Measurements from ENCODE around the gene OSGIN1.
"Not testable (repeated sequence)": the region's sequence is repeated elsewhere in the genome, so short reads cannot be mapped to it uniquely, and the experiment has no call there.

OSGIN1 gene

DNA sequence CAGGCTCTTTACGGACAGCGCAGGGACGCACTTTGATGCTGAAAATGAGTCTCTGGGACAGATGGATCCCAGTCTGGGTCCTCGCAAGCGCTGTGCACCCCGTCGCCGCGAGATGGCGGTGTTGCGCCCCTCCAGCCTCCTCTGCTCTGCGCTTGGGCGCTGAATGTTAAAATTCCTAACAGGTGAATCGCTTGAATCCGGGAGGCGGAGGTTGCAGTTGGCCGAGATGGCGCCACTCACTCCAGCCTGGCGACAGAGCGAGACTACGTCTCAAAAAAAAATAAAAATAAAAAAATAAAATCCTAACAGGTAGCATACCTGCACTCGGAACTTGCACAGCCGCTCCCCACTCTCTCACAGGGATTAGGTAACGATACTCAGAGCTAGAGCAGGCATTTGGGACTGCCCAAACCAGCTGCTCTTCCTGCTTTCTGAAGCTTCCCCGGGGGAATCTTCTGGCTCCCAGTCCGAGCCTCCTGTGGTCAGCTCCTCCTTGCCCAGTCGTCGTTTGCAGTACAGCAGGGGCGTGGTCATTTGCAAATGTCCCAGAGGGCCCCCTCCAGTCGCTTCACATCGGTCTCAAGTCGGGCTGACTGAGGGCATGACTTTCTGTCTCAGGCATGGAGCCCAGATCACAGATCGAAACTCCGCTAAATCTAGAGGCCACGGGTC, 26.2 kb upstream of the OSGIN1 start:
- DNase-seq = peak; percentile 33 to 49

- DNase-seq = no peak
Observed at GRCh38 chr16:83928341-83929055, 24.5 kb upstream of the OSGIN1 start.

GRCh38 chr16:83929811-83930555, 23.1 kb upstream of the OSGIN1 start:
- DNase-seq = no peak

DNA sequence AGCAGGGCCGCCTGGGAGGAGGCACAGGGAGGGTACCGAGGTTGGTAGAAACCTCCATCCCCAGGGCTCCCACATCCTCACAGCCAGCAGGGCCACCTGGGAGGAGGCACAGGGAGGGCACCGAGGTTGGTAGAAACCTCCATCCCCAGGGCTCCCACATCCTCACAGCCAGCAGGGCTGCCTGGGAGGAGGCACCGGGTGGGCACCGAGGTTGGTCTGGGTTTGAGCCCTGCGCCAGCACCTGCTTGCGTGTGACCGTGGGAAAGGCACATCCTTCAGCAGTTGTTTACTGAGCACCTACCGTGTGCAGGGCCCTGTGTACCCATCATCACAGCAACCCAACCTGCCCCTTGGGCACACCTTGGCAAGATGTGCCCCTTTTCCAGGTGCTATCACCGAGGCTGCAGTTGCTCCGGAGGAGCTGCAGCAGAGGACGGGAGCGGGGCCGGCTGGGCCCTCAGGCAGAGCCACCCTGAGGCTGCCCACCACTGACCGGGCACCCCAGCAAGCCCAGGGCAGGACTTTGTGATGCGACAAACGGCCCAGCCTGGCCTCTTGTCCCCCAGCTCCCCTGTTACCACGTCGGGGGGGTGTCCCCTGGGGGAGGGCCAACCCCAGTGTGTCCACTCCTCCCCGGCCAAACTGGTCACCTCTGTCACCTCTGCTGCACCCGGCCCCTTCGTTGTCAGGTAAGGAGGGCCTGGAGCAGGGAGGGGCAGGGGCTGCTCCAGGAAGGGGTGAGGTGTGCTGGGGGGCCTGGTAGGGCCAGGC, 22.1 kb upstream of the OSGIN1 start:
- no peak for DNase-seq

DNA sequence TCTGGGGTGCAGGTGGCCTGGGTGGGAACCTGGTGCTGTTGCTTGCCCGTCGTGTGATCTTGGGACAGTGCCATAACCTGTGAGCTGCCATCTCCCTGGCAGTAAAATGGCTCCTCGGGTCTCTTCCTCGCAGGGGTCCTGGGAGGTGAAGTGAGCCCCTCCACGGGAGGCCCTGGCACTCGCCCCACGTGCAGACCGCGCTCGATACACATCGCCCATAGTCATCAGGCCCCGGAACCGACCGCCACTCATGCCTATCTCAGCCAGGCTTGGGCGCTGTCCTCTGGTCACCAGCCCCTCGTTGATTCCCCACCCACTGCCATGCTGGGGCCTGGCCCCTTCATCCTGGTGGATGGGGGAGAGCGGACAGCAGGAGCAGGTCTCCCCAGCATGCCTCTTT, 21.5 kb upstream of the OSGIN1 start:
- DNase-seq = no peak

GRCh38 chr16:83932304-83932703, 20.7 kb upstream of the OSGIN1 start:
- DNase-seq = no peak

DNA sequence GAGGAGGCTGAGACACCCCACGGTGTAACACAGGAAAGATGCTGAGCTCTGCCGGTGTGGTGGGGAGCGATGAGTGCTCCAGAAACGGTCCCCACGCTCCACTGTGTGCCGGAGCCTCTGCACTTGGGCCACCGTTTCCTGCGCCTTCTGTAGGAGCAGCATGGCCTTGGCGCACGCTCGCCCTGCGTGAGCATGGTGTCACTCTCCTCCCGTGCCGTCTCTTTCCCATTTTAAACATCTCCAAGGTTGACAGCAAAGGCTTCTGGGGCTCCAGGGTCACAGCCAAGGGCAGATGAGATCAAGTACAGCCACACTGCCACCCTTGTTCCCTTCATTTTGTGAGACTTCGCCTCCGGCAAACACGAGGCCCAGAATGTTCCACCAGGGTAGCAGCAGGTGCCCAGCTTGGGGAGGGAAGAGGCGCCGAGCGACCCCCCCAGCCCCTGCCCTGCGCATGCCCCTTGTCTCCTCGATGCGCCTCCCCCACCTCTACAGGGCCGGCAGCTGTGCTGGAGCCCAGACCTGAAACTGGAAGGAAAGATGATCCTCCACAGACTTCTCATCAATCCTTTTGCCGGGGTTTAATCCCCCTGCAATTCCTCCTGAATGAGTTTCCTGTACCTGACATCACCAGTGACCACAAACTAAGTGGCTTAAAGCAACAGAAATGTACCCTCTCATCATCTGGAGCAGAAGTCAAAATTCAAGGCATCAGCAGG, 19.9 kb upstream of the OSGIN1 start:
- DNase-seq = no peak

GRCh38 chr16:83933885-83934683, 19.0 kb upstream of the OSGIN1 start:
- no peak for DNase-seq

DNA sequence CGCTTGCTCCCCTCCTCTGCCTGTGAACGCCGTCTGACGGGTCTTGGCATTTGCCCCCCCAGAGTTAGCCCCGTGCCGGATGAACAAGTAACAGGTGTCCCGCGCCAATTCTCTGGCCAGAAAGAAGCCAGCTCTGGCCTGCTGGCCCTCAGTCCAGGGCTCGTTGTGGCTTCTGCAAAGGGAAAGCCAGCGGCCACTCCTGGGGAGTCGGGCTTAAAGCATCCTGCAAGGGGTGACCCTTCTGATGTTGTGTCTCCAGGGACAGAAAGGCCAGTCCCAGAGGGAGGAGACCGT, 18.4 kb upstream of the OSGIN1 start:
- DNase-seq = no peak

DNA sequence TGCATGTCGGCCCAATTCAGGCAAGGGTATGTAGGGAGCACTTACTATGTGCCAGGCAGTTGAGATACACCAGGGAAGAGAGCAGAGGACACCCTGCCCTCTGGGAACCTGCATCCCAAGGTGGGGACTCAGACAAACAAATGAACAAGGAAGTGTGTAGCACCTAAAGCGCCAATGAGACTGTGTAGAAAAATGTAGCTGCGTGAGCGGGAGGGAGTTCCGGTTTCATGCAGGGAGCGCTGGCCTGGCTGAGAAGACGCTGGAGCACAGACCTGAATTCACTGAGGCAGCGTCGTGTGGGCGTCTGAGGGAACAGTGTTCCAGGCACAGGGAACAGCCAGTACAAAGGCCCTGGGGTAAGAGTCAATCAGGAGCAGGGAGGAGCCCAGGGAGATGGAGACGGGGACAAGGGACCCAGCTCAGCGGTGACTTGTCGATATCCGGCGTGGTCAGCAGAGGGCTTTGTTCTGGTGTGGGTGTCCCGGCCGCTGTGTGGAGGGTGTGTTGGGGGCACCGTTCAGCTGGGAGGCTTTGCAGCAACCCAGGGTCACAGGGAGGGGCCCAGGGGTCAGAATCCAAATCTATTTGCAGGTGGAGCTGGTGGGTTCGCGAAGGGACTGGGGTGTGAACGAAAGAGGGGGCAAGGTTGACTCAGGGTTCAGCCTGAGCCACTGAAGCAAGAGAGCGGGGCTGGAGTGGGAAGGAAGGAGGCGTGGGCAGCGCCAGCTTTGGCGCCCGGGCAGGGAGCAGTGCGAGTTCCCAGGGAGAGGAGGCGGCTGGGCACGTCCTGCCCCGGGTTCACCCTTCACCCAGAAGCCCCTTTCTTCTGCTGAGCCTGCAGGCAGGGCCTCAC, 17.8 kb upstream of the OSGIN1 start:
- DNase-seq = no peak

DNA sequence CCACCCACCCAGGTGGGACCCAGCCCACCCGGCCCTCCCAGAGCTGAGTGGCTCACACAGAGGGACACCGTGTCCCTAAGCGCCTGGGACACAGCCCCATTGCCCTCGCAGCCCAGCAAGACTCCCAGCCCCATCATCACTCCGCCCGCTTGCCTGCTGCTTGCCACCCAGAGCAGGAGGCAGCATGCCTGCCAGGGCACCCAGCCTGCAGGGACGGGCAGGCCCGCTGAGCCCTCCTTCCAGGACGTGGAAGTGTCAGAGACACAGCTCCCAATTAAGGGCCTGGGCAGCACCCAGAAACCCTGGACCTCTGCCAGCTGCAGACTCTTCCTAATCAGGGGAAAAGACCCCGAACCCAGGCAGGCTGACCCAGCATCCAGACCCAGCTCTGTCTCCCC, 17.2 kb upstream of the OSGIN1 start:
- no peak for DNase-seq

GRCh38 chr16:83936581-83937165, 16.4 kb upstream of the OSGIN1 start:
- no peak for DNase-seq

- DNase-seq = no peak
Observed at GRCh38 chr16:83937267-83937666, 15.8 kb upstream of the OSGIN1 start.

DNA sequence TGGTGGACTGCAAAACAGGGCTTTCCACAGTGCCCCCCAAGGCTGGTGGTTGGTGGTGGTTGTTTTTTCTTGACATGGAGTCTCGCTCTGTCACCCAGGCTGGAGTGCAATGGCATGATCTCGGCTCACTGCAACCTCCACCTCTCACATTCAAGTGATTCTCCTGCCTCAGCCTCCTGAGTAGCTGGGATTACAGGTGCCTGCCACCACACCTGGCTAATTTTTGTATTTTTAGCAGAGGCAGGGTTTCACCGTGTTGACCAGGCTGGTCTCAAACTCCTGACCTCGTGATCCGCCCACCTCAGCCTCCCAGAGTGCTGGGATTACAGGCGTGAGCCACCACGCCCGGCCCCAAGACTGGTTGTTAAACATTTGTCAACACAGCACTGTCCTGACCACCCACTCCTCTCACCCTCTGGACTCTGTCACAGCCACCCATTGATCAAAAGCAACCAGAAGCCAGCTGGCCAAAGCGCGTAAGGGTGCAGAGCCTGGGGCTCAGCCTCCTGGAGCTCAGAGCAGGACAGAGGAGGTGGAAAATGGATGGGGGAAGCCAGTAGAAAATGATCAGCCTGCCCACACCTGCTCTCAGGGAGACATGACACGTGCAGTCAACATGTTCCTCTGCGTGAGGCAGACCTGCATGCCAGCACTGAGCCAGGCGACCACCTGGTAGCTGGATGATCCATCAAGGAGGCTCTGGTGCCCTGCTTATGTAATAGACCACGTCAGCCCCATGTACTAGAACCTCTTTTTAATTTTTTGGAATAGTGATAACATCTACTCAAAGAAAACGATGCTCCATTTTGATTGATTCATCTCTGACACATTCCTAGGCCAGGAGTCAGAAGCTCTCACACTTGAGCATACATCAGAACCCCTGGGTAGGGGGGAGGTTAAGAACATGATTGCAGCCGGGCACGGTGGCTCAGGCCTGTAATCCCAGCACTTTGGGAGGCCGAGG, 14.8 kb upstream of the OSGIN1 start:
- no peak for DNase-seq

DNA sequence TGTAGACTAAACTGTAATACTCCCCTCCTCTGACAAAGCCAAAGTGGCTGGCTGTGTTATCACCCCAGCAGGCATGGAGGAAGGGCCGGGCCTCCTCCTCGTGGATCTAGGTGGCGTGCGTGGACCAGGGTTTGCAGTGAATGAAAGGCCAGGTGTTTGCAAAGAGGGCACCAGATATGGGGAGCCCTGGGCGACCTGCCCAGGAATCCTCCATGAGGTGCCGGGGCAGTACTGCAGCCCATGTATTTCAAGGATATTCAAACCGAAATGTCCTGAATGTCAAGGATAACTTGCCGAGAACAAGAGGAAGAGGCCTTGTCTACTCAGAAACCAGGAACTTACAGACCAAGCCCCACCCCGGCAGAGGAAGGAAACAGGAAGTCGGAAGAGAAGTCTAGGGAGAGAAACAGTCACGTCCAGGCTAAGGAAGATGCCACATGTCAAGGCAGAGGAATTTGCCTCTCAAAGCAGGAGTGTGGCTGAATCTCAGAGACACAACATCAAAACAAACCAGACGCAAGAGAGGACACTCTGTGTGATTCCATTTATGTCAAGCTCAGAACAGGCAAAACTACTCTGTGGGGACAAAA, 13.7 kb upstream of the OSGIN1 start:
- peak in 1 of 2 donors; percentile 11 for DNase-seq

DNA sequence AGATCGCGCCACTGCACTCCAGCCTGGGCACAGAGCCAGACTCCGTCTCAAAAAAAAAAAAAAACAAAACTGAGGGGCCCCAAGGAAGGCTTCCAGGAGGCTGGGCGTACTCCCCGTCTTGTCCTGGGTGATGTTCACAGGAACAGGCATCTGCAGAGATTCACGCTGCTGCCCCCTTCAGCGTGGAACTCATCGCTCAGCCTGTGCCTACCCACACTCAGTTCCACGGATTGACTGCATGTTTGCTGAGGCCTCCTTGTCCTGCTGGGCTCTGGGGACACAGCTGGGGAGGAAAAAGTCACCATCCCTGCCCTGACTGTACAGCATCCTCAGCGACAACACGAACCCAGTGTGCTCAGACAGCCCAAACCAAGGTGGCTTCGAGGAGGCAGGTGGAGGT, 12.9 kb upstream of the OSGIN1 start:
- no peak for DNase-seq

DNA sequence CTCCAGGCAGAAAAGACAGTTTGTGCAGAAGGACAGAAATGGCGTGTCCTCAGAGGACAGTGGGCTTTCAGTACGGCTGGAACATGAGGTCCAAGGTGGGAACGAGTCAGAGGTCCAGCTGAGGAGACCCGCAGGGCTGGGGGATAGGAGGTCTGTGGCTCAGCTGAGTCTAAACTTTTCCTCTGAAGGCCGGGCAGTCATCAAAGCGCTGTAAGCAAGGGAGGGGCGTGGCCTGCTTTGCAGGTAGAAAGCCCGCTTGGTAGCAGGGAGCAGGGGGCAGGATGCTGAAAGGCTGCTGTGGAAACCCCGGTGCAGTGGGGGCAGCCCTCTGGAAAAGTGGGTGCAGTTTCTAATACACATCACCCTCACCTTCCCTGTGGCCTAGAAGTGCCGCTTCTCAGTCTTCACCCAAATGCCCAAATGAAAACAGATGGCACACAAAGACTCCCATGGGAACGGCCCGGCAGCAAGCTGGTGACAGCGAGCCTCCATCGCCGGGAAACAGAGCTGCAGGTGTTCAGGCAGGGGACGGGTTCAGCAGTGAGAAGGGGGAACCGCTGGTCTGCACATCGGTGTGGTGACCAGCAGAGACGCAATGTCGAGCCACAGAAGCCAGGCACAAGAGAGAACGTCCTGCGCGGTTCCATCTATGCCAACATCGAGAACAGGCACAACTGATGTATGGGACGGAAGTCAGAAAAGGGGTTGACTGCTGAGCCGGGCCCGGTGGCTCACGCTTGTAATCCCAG, 12.2 kb upstream of the OSGIN1 start:
- DNase-seq = no peak

- DNase-seq = not testable (repeated sequence)
Observed at GRCh38 chr16:83941546-83941945, 11.5 kb upstream of the OSGIN1 start.

All from CD4-positive, alpha-beta T cell treated with Interferon alpha-2 for 1 hour (primary cell).